Fibroblast of the aortic adventitia (primary cell): ENCODE data around the gene AP3B1. TPM values are rescaled to one million over a fixed set of nuclear protein-coding genes. Genes with fewer than 3 reads are reported as not detected.

Experiments
- DNase-seq: peaks from one replicate; pipeline ENCODE4 v3.0.0-alpha.2; 2010; ENCODE audit warnings: low read depth
- H3K4me3 ChIP-seq: 2 replicates; pipeline ENCODE4 v1.5.1; 2011; ENCODE audit warnings: low read depth, mild to moderate bottlenecking, control low read depth, low read length, moderate library complexity
- CTCF ChIP-seq: IDR thresholded peaks from 2 replicates; pipeline ENCODE4 v1.5.1; 2011; ENCODE audit warnings: mild to moderate bottlenecking, low read length, control low read depth, inconsistent platforms; ENCODE audit not compliant: insufficient read depth
- total RNA-seq: library from RNA; depleted of rRNA; stranded (reverse); fragments of >200 nt; gene quantifications from 2 replicates; pipeline ENCODE4 v1.2.3, GENCODE V29; 2012; ENCODE audit warnings: low replicate concordance

Gene AP3B1
- total RNA-seq, 1 donor = 78.5 TPM

DNA sequence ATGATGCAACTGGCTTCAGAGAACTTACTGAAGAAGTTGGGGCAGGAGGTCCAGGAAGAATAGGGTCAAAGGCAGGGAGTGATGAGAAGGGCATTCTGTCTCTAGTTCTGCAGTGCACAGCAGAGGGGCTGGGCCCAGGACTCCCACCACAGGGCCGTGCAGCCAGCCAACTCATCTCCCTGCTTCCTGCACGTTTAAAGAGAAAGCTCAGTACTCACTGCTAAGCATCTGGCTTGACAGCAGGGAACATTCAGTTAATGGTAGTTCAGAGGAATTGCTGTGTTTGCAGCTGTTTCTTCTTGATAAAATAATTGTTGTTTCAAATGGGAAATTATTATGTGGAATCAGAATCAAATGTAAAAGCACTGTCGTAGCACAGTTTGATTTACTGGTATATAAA, 40.3 kb upstream of the AP3B1 start:
- no peak for DNase-seq
- H3K4me3 ChIP-seq = no peak overlapping the region
- TF ChIP-seq CTCF = no peak

- no peak overlapping the region for H3K4me3 ChIP-seq
- no peak for TF ChIP-seq CTCF
- DNase-seq = no peak
These were observed 37.1 kb upstream of the AP3B1 start for GRCh38 chr5:78331523-78332080.

- peak; percentile 15 for DNase-seq
- TF ChIP-seq CTCF = no peak
- no peak overlapping the region for H3K4me3 ChIP-seq
These were observed 34.2 kb upstream of the AP3B1 start for GRCh38 chr5:78328585-78329173.

DNA sequence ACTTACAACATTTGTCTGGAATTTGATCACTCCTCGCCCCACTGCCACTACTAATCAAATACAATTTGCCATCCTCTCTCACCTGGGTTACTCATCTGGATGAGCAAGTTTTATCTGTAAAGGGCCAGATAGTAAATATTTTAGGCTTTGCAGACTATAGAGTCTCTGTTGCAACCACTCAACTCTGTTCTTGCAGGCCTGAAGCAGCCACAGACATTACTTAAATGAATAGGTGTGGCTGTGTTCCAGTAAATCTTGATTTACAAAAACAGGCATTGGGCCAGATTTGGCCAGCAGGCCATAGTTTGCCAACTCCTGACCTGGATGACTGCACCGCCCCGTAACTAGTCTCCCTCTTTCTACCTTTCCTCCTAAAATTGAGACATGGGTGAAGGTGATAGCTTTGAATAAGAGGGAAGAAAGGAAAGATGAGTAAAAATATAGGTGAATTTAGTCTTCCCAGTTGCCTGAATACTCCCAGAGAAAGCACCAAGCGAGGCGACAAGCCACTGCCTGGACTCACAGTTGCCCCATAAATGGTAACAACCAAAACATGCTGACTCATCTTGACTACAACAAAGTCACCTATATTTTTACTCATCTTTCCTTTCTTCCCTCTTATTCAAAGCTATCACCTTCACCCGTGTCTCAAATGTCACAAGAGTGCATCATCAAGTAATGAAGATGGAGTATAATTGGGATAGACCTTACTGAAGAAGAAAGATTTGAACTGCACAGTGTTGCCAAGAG, 33.4 kb upstream of the AP3B1 start:
- TF ChIP-seq CTCF = no peak
- DNase-seq = peak; percentile 13
- no peak overlapping the region for H3K4me3 ChIP-seq

- no peak for TF ChIP-seq CTCF
- H3K4me3 ChIP-seq = no peak overlapping the region
- DNase-seq = no peak
These were observed 32.4 kb upstream of the AP3B1 start for GRCh38 chr5:78326930-78327329.

GRCh38 chr5:78323241-78323640, 28.7 kb upstream of the AP3B1 start:
- DNase-seq = no peak
- H3K4me3 ChIP-seq = no peak overlapping the region
- no peak for TF ChIP-seq CTCF
